H1 (cell line): ENCODE results near the gene GLB1L2. TPM values are rescaled to one million over a fixed set of nuclear protein-coding genes. Genes with fewer than 3 reads are reported as not detected.

Experiments used
- CTCF ChIA-PET: fragments of 300-600 bp; sonication (Branson Sonifier 250); formaldehyde crosslinking; loops from one replicate; lab custom pipeline; 2021; ENCODE audit not compliant: partially characterized antibody; lab: Charles Lee
- POLR2A ChIA-PET: fragments of 300-600 bp; sonication (Branson Sonifier 250); formaldehyde crosslinking; loops from one replicate; lab custom pipeline; 2021; ENCODE audit warnings: inconsistent platforms; ENCODE audit not compliant: partially characterized antibody; lab: Charles Lee
- DNase-seq, 2 experiments: peaks; one replicate each; pipeline versions ENCODE4 v3.0.0 to v3.0.0-alpha.2; 2010 to 2022; ENCODE audit warnings: low spot score in 2 of 2, low read depth in 1 of 2, mixed read lengths in 1 of 2
- FAIRE-seq: peaks from 2 replicates; lab custom pipeline; 2011; peaks lifted over from hg19 to GRCh38; lab: Jason Lieb, UNC
- H2AFZ ChIP-seq: 2 replicates; pipeline ENCODE4 v1.8.1; 2012; ENCODE audit warnings: low read length, inconsistent platforms
- H2AK5ac ChIP-seq: 2 replicates; pipeline ENCODE4 v1.6.1; 2013; ENCODE audit warnings: low read depth, low read length
- H2BK120ac ChIP-seq: replicated peaks from 2 replicates; pipeline ENCODE3; 2013; ENCODE audit warnings: low read depth, low read length, inconsistent platforms
- H2BK12ac ChIP-seq: 2 replicates; pipeline ENCODE4 v1.6.1; 2013; ENCODE audit warnings: low read depth, low read length
- H2BK15ac ChIP-seq: 2 replicates; pipeline ENCODE4 v1.6.1; 2013; ENCODE audit warnings: low read length
- H2BK20ac ChIP-seq: 2 replicates; pipeline ENCODE4 v1.6.1; 2013; ENCODE audit warnings: low read length
- H2BK5ac ChIP-seq: 2 replicates; pipeline ENCODE4 v1.6.1; 2013; ENCODE audit warnings: low read depth, low read length
- H3K14ac ChIP-seq: 2 replicates; pipeline ENCODE4 v1.6.1; 2013; ENCODE audit warnings: inconsistent platforms; ENCODE audit not compliant: insufficient read length
- H3K18ac ChIP-seq: 2 replicates; pipeline ENCODE4 v1.6.1; 2013; ENCODE audit warnings: low read length; ENCODE audit errors: extremely low read depth
- H3K23ac ChIP-seq: 2 replicates; pipeline ENCODE4 v1.6.1; 2013; ENCODE audit warnings: inconsistent platforms; ENCODE audit not compliant: insufficient read length
- H3K23me2 ChIP-seq: 2 replicates; pipeline ENCODE4 v1.6.1; 2013; ENCODE audit warnings: low read depth, low read length
- H3K27ac ChIP-seq: 2 replicates; pipeline ENCODE4 v1.6.1; 2011; ENCODE audit warnings: low read depth, low read length, inconsistent platforms
- H3K27me3 ChIP-seq, 4 experiments: replicated peaks in 1 of 4; 1 replicate in 1 of 4; 2 replicates in 3 of 4; pipeline versions ENCODE4 v1.6.1 to v1.8.1; 2011 to 2013; ENCODE audit warnings: low read length in 3 of 4, mild to moderate bottlenecking in 3 of 4, inconsistent platforms in 2 of 4, mixed read lengths in 2 of 4, moderate library complexity in 1 of 4; ENCODE audit not compliant: control insufficient read depth in 3 of 4, insufficient read depth in 3 of 4; ENCODE audit errors: extremely low read depth in 1 of 4
- H3K36me3 ChIP-seq, 4 experiments: 2 replicates each; pipeline versions ENCODE4 v1.6.1 to v1.8.1; 2011 to 2013; ENCODE audit warnings: mild to moderate bottlenecking in 4 of 4, low read length in 3 of 4, moderate library complexity in 2 of 4, control low read depth in 1 of 4, inconsistent platforms in 1 of 4; ENCODE audit not compliant: insufficient read depth in 4 of 4, control insufficient read depth in 2 of 4
- H3K4ac ChIP-seq: replicated peaks from 2 replicates; pipeline ENCODE3; 2013; ENCODE audit warnings: low read length, low read depth, mixed read lengths, inconsistent platforms; ENCODE audit not compliant: insufficient read length
- H3K4me1 ChIP-seq, 4 experiments: replicated peaks in 1 of 4; 1 replicate in 1 of 4; 2 replicates in 3 of 4; pipeline versions ENCODE4 v1.6.1 to v1.8.1; 2011 to 2013; ENCODE audit warnings: low read length in 3 of 4, inconsistent platforms in 2 of 4, mixed read lengths in 1 of 4; ENCODE audit not compliant: insufficient read depth in 4 of 4, control insufficient read depth in 3 of 4
- H3K4me2 ChIP-seq, 2 experiments: 2 replicates each; pipeline versions ENCODE4 v1.6.1 to v1.8.1; 2011 to 2013; ENCODE audit warnings: low read depth in 2 of 2, low read length in 2 of 2, control low read depth in 1 of 2, inconsistent platforms in 1 of 2, mild to moderate bottlenecking in 1 of 2; ENCODE audit not compliant: insufficient read depth in 1 of 2
- H3K4me3 ChIP-seq, 4 experiments: fragments of 200-600, 300-600 bp in 1 of 4; sonication (generic), shearing (Covaris generic), sonication (Bioruptor Twin) in 1 of 4; 2 replicates each; pipeline versions ENCODE4 v1.5.1 to v1.8.1; 2011 to 2016; ENCODE audit warnings: low read length in 4 of 4, low read depth in 3 of 4, control low read depth in 2 of 4, inconsistent platforms in 2 of 4, mild to moderate bottlenecking in 2 of 4, mixed read lengths in 1 of 4, moderate library complexity in 1 of 4; ENCODE audit not compliant: insufficient read depth in 2 of 4; ENCODE audit errors: extremely low read depth in 1 of 4
- H3K56ac ChIP-seq: replicated peaks from 2 replicates; pipeline ENCODE3; 2013; ENCODE audit warnings: low read depth, mild to moderate bottlenecking, mixed read lengths, low read length, inconsistent platforms; ENCODE audit not compliant: insufficient read length
- H3K79me1 ChIP-seq: 2 replicates; pipeline ENCODE4 v1.6.1; 2013; ENCODE audit warnings: low read depth, low read length, control low read depth
- H3K79me2 ChIP-seq, 2 experiments: 2 replicates each; pipeline versions ENCODE4 v1.6.1 to v1.8.1; 2012 to 2013; ENCODE audit warnings: low read length in 2 of 2, mild to moderate bottlenecking in 2 of 2, inconsistent platforms in 1 of 2; ENCODE audit not compliant: insufficient read depth in 2 of 2, control insufficient read depth in 1 of 2
- H3K9ac ChIP-seq, 4 experiments: replicated peaks in 1 of 4; 1 replicate in 1 of 4; 2 replicates in 3 of 4; pipeline versions ENCODE4 v1.6.1 to v1.8.1; 2011 to 2013; ENCODE audit warnings: low read depth in 3 of 4, low read length in 3 of 4, control low read depth in 2 of 4, mild to moderate bottlenecking in 2 of 4, moderate library complexity in 2 of 4, inconsistent platforms in 1 of 4; ENCODE audit errors: extremely low read depth in 1 of 4
- H3K9me3 ChIP-seq, 2 experiments: 2 replicates each; pipeline versions ENCODE4 v1.6.1 to v1.8.1; 2012 to 2013; ENCODE audit warnings: mild to moderate bottlenecking in 2 of 2, moderate library complexity in 2 of 2, control low read depth in 1 of 2, inconsistent platforms in 1 of 2, low read depth in 1 of 2, low read length in 1 of 2, mixed read lengths in 1 of 2; ENCODE audit not compliant: insufficient read depth in 2 of 2
- H4K20me1 ChIP-seq, 2 experiments: replicated peaks in 1 of 2; 2 replicates each; pipeline versions ENCODE3 to v1.8.1; 2011 to 2013; ENCODE audit warnings: inconsistent platforms in 2 of 2, low read length in 2 of 2, mild to moderate bottlenecking in 1 of 2; ENCODE audit not compliant: insufficient read depth in 2 of 2, control insufficient read depth in 1 of 2
- H4K5ac ChIP-seq: 2 replicates; pipeline ENCODE4 v1.6.1; 2013; ENCODE audit warnings: low read length, low read depth, mixed read lengths, inconsistent platforms; ENCODE audit not compliant: insufficient read length
- H4K8ac ChIP-seq: 2 replicates; pipeline ENCODE4 v1.8.0; 2013; ENCODE audit warnings: mild to moderate bottlenecking, moderate library complexity, low read length, inconsistent platforms; ENCODE audit not compliant: insufficient read depth; ENCODE audit errors: extremely low read depth
- H4K91ac ChIP-seq: replicated peaks from 2 replicates; pipeline ENCODE3; 2013; ENCODE audit warnings: low read length, mixed read lengths, inconsistent platforms; ENCODE audit not compliant: insufficient read length
- ASH2L ChIP-seq: fragments of 200-600, 300-600 bp; sonication (generic); IDR thresholded peaks from one replicate; pipeline ENCODE4 v1.7.1; 2017; ENCODE audit warnings: low read length
- CBX5 ChIP-seq: fragments of 300-800, 300-1000 bp; sonication (generic); IDR thresholded peaks from 2 replicates; pipeline ENCODE4 v1.7.1; 2016; ENCODE audit warnings: antibody characterized with exemption, low read length, low read depth
- WGBS, 2 experiments: shearing (Covaris generic) in 1 of 2; methylation state at CpG; one replicate each; pipeline versions ENCODE4 v1.1.6 to v1.1.7; 2013 to 2015; ENCODE audit warnings: low lambda C conversion rate in 2 of 2, mixed read lengths in 2 of 2, inconsistent platforms in 1 of 2, low coverage in 1 of 2, missing lambda C conversion rate in 1 of 2; ENCODE audit not compliant: insufficient replicate concordance in 2 of 2, insufficient coverage in 1 of 2, insufficient read length in 1 of 2; ENCODE audit errors: extremely low coverage in 1 of 2, missing lambda C conversion rate in 1 of 2; 5-methylcytosine and 5-hydroxymethylcytosine counted together
- polyA plus RNA-seq, 7 experiments: library from polyadenylated mRNA; depleted of rRNA in 3 of 7; stranded (reverse) in 5 of 7; unstranded in 2 of 7; fragments of >200 nt in 5 of 7; fragments of 200-250 nt in 2 of 7; gene quantifications; 1 replicate in 5 of 7; 2 replicates in 1 of 7; 4 replicates in 1 of 7; pipeline versions ENCODE4 v1.2.1 to v1.2.3, GENCODE V29; 2011 to 2013; ENCODE audit warnings: missing spikeins in 2 of 7, mixed read lengths in 2 of 7
- total RNA-seq: library from RNA; stranded (reverse); fragmentation: NEBNext Ultra II Directional; extraction: Animal tissue kit (Norgen Biotek cat#: 25700); gene quantifications from 2 replicates; pipeline ENCODE4 v1.2.1, GENCODE V29; 2021
- TF ChIP-seq, protein P1 (sequence below): IDR thresholded peaks from 2 replicates; pipeline ENCODE4 v1.6.1; 2011; ENCODE audit warnings: low read length, improper control_type of control experiment

The GLB1L2 gene
- total and polyA plus RNA-seq, 2 of the 8 experiments (the other 6 are each of a cell fraction or from before 2014, with no cell fraction given): 4.4 to 7.9 TPM

DNA sequence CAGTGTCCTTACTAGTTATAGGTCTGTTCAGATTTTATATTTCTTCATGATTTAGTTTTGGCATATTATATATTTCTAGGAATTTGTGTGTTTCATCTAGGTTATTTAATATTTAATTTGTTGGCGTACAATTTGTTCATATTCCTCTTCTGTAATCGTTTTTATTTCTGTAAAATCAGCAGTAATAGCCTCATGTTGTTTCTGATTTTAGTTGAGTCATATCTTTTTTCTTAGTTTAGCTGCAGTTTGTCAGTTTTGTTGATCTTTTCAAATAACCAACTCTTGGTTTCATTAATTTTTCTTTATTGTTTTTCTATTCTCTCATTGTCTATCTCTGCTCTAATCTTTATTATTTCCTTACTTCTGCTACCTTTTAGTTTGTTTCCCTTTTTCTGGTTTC, 20.3 kb downstream of the GLB1L2 start:
- H3K18ac ChIP-seq: no peak overlapping the region
- H2BK15ac ChIP-seq: no peak overlapping the region
- TF ChIP-seq, protein P1, sequence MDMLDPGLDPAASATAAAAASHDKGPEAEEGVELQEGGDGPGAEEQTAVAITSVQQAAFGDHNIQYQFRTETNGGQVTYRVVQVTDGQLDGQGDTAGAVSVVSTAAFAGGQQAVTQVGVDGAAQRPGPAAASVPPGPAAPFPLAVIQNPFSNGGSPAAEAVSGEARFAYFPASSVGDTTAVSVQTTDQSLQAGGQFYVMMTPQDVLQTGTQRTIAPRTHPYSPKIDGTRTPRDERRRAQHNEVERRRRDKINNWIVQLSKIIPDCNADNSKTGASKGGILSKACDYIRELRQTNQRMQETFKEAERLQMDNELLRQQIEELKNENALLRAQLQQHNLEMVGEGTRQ: no peak
- TF ChIP-seq ASH2L (no peak), CBX5 (no peak)
- H3K56ac ChIP-seq: no peak overlapping the region
- no peak overlapping the region for H3K4ac ChIP-seq
- no peak overlapping the region for H2AFZ ChIP-seq
- DNase-seq: no peak
- H3K23ac ChIP-seq: no peak overlapping the region
- no peak overlapping the region for H3K4me3 ChIP-seq
- no peak overlapping the region for H4K91ac ChIP-seq
- no peak overlapping the region for H3K14ac ChIP-seq
- H3K23me2 ChIP-seq: no peaks in the 10 kb centered on the region
- H4K5ac ChIP-seq: no peak overlapping the region
- POLR2A ChIA-PET: no interaction called here
- no peak overlapping the region for H4K8ac ChIP-seq
- no peaks in the 10 kb centered on the region; a peak in 1 of 7 replicates for H3K27me3 ChIP-seq
- 84% methylated on average over 2 of the region's 2 CpGs; no CpG with 5 or more reads in 1 of the 2 experiments for WGBS, 2 experiments
- CTCF ChIA-PET: interaction anchor here (0.8 kb wide), 1 partner anchor 14 kb away, joined by 3 read pairs; no protein-coding TSS in a partner anchor
- H2BK20ac ChIP-seq: no peak overlapping the region
- no peaks in the 10 kb centered on the region for H3K79me1 ChIP-seq
- no peak overlapping the region for H2BK12ac ChIP-seq
- H3K4me2 ChIP-seq: no peak overlapping the region
- H2AK5ac ChIP-seq: no peak overlapping the region
- no peak overlapping the region for H3K9ac ChIP-seq
- no peak overlapping the region for H2BK120ac ChIP-seq
- H3K79me2 ChIP-seq: no peaks in the 10 kb centered on the region
- H4K20me1 ChIP-seq: no peaks in the 10 kb centered on the region
- H2BK5ac ChIP-seq: no peak overlapping the region
- peaks cover 0 to 3% (median 1%) of the 10 kb centered on the region in 4 experiments; a peak in 2 of 7 replicates for H3K4me1 ChIP-seq
- no peak overlapping the region for H3K27ac ChIP-seq
- no peak for FAIRE-seq
- no peaks in the 10 kb centered on the region for H3K36me3 ChIP-seq
- no peaks in the 10 kb centered on the region for H3K9me3 ChIP-seq
